Astrocyte (in vitro differentiated cells and primary cell): Measurements from ENCODE around the gene FZD10. TPM values are rescaled to one million over a fixed set of nuclear protein-coding genes. Genes with fewer than 3 reads are reported as not detected.

Source experiments
- DNase-seq: peaks from one replicate; pipeline ENCODE4 v3.0.0-alpha.2; 2010; ENCODE audit warnings: low read depth
- FAIRE-seq: peaks from 2 replicates; lab custom pipeline; 2011; peaks lifted over from hg19 to GRCh38; lab: Jason Lieb, UNC
- H2AFZ ChIP-seq: 2 replicates; pipeline ENCODE4 v1.6.0; 2012; ENCODE audit warnings: low read depth, low read length, inconsistent platforms
- H3K27ac ChIP-seq: 2 replicates; pipeline ENCODE4 v1.5.1; 2011; ENCODE audit warnings: low read depth, low read length, inconsistent platforms
- H3K27me3 ChIP-seq: 2 replicates; pipeline ENCODE4 v1.6.0; 2011; ENCODE audit warnings: low read length, inconsistent platforms; ENCODE audit not compliant: insufficient read depth
- H3K36me3 ChIP-seq: 2 replicates; pipeline ENCODE4 v1.5.1; 2011; ENCODE audit warnings: low read length, inconsistent platforms; ENCODE audit not compliant: insufficient read depth
- H3K4me1 ChIP-seq: 2 replicates; pipeline ENCODE4 v1.5.1; 2011; ENCODE audit warnings: low read length, inconsistent platforms; ENCODE audit not compliant: insufficient read depth
- H3K4me2 ChIP-seq: 2 replicates; pipeline ENCODE4 v1.6.0; 2012; ENCODE audit warnings: low read length, inconsistent platforms
- H3K4me3 ChIP-seq: 2 replicates; pipeline ENCODE4 v1.5.1; 2011; ENCODE audit warnings: low read depth, mild to moderate bottlenecking, low read length, inconsistent platforms; ENCODE audit not compliant: insufficient read depth
- H3K79me2 ChIP-seq: 2 replicates; pipeline ENCODE4 v1.6.0; 2012; ENCODE audit warnings: mild to moderate bottlenecking, low read length, inconsistent platforms; ENCODE audit not compliant: insufficient read depth
- H3K9ac ChIP-seq: 2 replicates; pipeline ENCODE4 v1.6.0; 2012; ENCODE audit warnings: mild to moderate bottlenecking, low read length, inconsistent platforms
- H3K9me3 ChIP-seq: 2 replicates; pipeline ENCODE4 v1.5.1; 2012; ENCODE audit warnings: low read depth, mild to moderate bottlenecking, low read length, inconsistent platforms; ENCODE audit not compliant: insufficient read depth
- H4K20me1 ChIP-seq: 2 replicates; pipeline ENCODE4 v1.6.0; 2012; ENCODE audit warnings: low read length, inconsistent platforms; ENCODE audit not compliant: insufficient read depth
- H3K27ac Mint-ChIP-seq: one replicate; pipeline ENCODE4 v1.8.0; 2021; ENCODE audit warnings: mild to moderate bottlenecking, mixed read lengths; ENCODE audit not compliant: unreplicated experiment
- H3K27me3 Mint-ChIP-seq: one replicate; pipeline ENCODE4 v1.8.0; 2021; ENCODE audit warnings: low read depth, mixed read lengths; ENCODE audit not compliant: unreplicated experiment
- H3K36me3 Mint-ChIP-seq: one replicate; pipeline ENCODE4 v1.8.0; 2021; ENCODE audit warnings: low read depth, mixed read lengths; ENCODE audit not compliant: unreplicated experiment
- H3K4me1 Mint-ChIP-seq: one replicate; pipeline ENCODE4 v1.8.0; 2021; ENCODE audit warnings: low read depth, mixed read lengths; ENCODE audit not compliant: unreplicated experiment
- H3K4me3 Mint-ChIP-seq: one replicate; pipeline ENCODE4 v1.8.0; 2021; ENCODE audit warnings: mild to moderate bottlenecking, moderate library complexity, mixed read lengths; ENCODE audit not compliant: unreplicated experiment
- H3K9me3 Mint-ChIP-seq: one replicate; pipeline ENCODE4 v1.8.0; 2021; ENCODE audit warnings: mild to moderate bottlenecking, mixed read lengths; ENCODE audit not compliant: unreplicated experiment
- EZH2 ChIP-seq: IDR thresholded peaks from 2 replicates; pipeline ENCODE4 v1.6.1; 2012; ENCODE audit warnings: mild to moderate bottlenecking, low read length, inconsistent platforms; ENCODE audit not compliant: insufficient read depth
- total RNA-seq: library from RNA; stranded (reverse); gene quantifications from 2 replicates; pipeline ENCODE4 v1.2.1, GENCODE V29; 2021
- TF ChIP-seq, protein P1 (sequence below): IDR thresholded peaks from 2 replicates; pipeline ENCODE4 v1.5.1; 2011; ENCODE audit warnings: low read depth, mild to moderate bottlenecking, inconsistent platforms, low read length, moderate library complexity; ENCODE audit not compliant: insufficient read depth

Gene FZD10
- total RNA-seq, 1 donor from 2014 or later: not detected

DNA sequence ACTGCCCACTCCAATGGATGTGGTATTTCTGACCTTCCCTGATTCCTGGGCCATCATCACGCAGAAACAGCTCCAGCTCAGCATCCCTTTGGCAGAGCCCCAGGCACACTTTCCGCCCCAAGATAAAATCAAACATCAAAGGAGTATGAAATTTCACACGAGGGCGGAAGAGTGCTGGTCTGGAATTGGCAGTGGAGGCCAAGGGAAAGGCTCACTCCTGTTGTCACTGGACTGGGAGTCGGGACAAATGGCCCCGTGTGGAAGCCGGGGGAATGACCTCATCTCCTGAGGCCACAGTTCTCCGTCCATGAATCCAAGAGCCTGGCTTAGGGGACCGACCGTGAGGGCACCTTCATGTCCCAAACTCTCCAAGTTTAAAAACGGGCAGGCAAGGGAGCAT lies 40.9 kb downstream of the FZD10 start:
- no peaks in the 10 kb centered on the region for H3K27me3 Mint-ChIP-seq
- FAIRE-seq (no peak), DNase-seq (no peak)
- Histone ChIP-seq H2AFZ (no peak overlapping the region), H3K9ac (no peak overlapping the region), H3K79me2 (no peaks in the 10 kb centered on the region), H3K36me3 (no peaks in the 10 kb centered on the region), H3K4me2 (no peak overlapping the region), H4K20me1 (no peaks in the 10 kb centered on the region), H3K27ac (no peak overlapping the region), H3K27me3 (no peaks in the 10 kb centered on the region), H3K4me1 (no peaks in the 10 kb centered on the region), H3K9me3 (peaks cover 9% of the 10 kb centered on the region), H3K4me3 (no peak overlapping the region)
- no peak for TF ChIP-seq EZH2
- TF ChIP-seq, protein P1, sequence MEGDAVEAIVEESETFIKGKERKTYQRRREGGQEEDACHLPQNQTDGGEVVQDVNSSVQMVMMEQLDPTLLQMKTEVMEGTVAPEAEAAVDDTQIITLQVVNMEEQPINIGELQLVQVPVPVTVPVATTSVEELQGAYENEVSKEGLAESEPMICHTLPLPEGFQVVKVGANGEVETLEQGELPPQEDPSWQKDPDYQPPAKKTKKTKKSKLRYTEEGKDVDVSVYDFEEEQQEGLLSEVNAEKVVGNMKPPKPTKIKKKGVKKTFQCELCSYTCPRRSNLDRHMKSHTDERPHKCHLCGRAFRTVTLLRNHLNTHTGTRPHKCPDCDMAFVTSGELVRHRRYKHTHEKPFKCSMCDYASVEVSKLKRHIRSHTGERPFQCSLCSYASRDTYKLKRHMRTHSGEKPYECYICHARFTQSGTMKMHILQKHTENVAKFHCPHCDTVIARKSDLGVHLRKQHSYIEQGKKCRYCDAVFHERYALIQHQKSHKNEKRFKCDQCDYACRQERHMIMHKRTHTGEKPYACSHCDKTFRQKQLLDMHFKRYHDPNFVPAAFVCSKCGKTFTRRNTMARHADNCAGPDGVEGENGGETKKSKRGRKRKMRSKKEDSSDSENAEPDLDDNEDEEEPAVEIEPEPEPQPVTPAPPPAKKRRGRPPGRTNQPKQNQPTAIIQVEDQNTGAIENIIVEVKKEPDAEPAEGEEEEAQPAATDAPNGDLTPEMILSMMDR: no peak
- no peaks in the 10 kb centered on the region for H3K36me3 Mint-ChIP-seq
- no peak overlapping the region for H3K4me3 Mint-ChIP-seq
- H3K27ac Mint-ChIP-seq: no peak overlapping the region
- no peaks in the 10 kb centered on the region for H3K4me1 Mint-ChIP-seq
- H3K9me3 Mint-ChIP-seq: peaks cover 9% of the 10 kb centered on the region

- H3K4me3 ChIP-seq: no peak overlapping the region
- H2AFZ ChIP-seq: no peak overlapping the region
- H3K36me3 ChIP-seq: no peaks in the 10 kb centered on the region
- no peak overlapping the region for H3K9ac ChIP-seq
- no peak overlapping the region for H3K4me2 ChIP-seq
- no peaks in the 10 kb centered on the region for H4K20me1 ChIP-seq
- H3K27ac Mint-ChIP-seq: no peak overlapping the region
- TF ChIP-seq EZH2: no peak
- TF ChIP-seq, protein P1: no peak
- no peaks in the 10 kb centered on the region for H3K36me3 Mint-ChIP-seq
- H3K4me1 ChIP-seq: no peaks in the 10 kb centered on the region
- H3K4me1 Mint-ChIP-seq: no peaks in the 10 kb centered on the region
- H3K4me3 Mint-ChIP-seq: no peak overlapping the region
- peaks cover 9% of the 10 kb centered on the region for H3K9me3 ChIP-seq
- no peak overlapping the region for H3K27ac ChIP-seq
- no peak for FAIRE-seq
- no peak for DNase-seq
- no peaks in the 10 kb centered on the region for H3K79me2 ChIP-seq
- no peaks in the 10 kb centered on the region for H3K27me3 ChIP-seq
- H3K27me3 Mint-ChIP-seq: no peaks in the 10 kb centered on the region
- peaks cover 7% of the 10 kb centered on the region for H3K9me3 Mint-ChIP-seq
Observed at GRCh38 chr12:130204541-130204953, 42.3 kb downstream of the FZD10 start.

DNA sequence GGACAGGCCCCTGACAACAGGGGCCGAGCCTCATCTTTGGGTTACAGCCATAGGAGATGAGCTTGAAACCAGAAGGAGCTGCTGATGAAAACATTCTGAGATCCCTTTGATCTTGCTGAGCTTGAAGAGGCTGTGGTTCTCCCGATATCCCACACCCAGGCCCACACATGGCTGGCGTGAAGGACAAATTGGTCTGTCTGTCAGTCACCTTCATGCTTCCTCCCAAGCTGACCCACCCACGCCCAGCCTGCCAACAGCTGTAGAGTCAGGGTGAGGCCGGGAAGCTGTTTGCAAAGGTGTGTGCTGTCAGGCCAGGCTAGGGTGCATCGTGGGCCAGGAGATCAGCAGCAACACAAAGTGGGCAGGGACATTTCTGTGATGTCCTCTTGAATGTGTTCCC lies 43.2 kb downstream of the FZD10 start:
- no peak overlapping the region for H3K4me3 ChIP-seq
- H3K4me1 ChIP-seq: no peaks in the 10 kb centered on the region
- Mint-ChIP-seq H3K9me3 (peaks cover 9% of the 10 kb centered on the region), H3K27ac (no peak overlapping the region), H3K4me3 (no peak overlapping the region), H3K36me3 (no peaks in the 10 kb centered on the region), H3K4me1 (no peaks in the 10 kb centered on the region), H3K27me3 (no peaks in the 10 kb centered on the region)
- H3K27me3 ChIP-seq: no peaks in the 10 kb centered on the region
- H4K20me1 ChIP-seq: no peaks in the 10 kb centered on the region
- TF ChIP-seq, protein P1: no peak
- no peak for TF ChIP-seq EZH2
- H3K9ac ChIP-seq: no peak overlapping the region
- FAIRE-seq (no peak), DNase-seq (no peak)
- no peak overlapping the region for H2AFZ ChIP-seq
- no peak overlapping the region for H3K27ac ChIP-seq
- no peaks in the 10 kb centered on the region for H3K36me3 ChIP-seq
- no peak overlapping the region for H3K4me2 ChIP-seq
- no peaks in the 10 kb centered on the region for H3K79me2 ChIP-seq
- peaks cover 9% of the 10 kb centered on the region for H3K9me3 ChIP-seq
